ENCODE data around the gene CUL4A.
A peak's percentile ranks its signal among the peaks of the same experiment; 100 is the strongest.
"Not testable (repeated sequence)": the region's sequence is repeated elsewhere in the genome, so short reads cannot be mapped to it uniquely, and the experiment has no call there.

CUL4A gene

DNA sequence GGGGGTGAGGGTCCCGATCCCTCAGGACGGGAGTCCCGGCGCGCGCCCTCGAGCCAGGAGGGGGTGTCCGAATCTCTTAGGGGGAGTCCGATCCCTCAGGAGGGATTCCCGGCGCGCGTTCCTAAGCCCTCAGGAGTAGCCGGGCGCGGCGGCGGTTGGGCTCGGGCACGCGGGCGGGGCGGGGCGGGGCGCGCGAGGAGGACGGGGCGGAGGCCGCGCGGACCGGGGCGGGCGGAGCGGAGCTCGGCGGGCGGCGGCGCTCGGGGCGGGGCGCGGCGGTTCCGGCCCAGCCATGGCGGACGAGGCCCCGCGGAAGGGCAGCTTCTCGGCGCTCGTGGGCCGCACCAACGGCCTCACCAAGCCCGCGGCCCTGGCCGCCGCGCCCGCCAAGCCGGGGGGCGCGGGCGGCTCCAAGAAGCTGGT lies at the start of gene CUL4A:
TSS of gene CUL4A (plus strand) at position 278 of the 423 bp plus-strand sequence. CDS start at position 293, 15 bp downstream.
- Histone ChIP-seq H3K9ac (ENCODE audit: low read depth, low read length) (peak within 1 kb of the TSS; percentile 94), H3K4me1 (ENCODE audit: control insufficient read depth, insufficient read depth, low read length) (peaks cover 14% of the 10 kb centered on the region), H3K36me3 (ENCODE audit: control insufficient read depth, insufficient read depth, low read length) (peaks cover 8% of the 10 kb centered on the region), H3K9me3 (ENCODE audit: control insufficient read depth, insufficient read depth, low read length) (no peaks in the 10 kb centered on the region), H3K4me3 (ENCODE audit: low read depth, low read length) (peak within 1 kb of the TSS; percentile 92), H3K27me3 (ENCODE audit: control insufficient read depth, insufficient read depth, low read length) (no peaks in the 10 kb centered on the region)

DNA sequence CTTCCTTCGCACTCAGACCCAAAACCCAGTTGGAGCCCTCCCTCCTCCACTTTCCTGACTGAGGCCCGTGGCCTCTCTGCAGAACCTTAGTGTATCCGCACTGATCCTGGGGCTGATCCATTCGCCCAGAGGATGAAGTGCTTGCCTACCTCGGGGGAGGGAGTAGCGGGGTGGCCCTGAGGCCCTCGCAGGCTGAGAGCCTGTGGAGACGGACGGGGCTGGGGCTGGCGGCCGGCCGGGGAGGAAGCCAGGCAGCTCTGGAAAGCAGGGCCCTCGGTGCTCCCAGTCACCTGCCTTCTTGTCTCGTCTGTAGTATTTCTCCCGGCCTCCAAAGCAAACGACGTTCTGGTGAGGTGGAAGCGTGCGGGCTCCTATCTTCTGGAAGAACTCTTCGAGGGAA lies 49.7 kb upstream of the CUL4A start:
- H3K4me3 ChIP-seq (ENCODE audit: low read depth, low read length) = no peak overlapping the region
- H3K9ac ChIP-seq (ENCODE audit: low read depth, low read length) = no peak overlapping the region
- no peaks in the 10 kb centered on the region for H3K9me3 ChIP-seq (ENCODE audit: control insufficient read depth, insufficient read depth, low read length)
- no peaks in the 10 kb centered on the region for H3K27me3 ChIP-seq (ENCODE audit: control insufficient read depth, insufficient read depth, low read length)
- H3K4me1 ChIP-seq (ENCODE audit: control insufficient read depth, insufficient read depth, low read length) = peaks cover 6% of the 10 kb centered on the region
- H3K36me3 ChIP-seq (ENCODE audit: control insufficient read depth, insufficient read depth, low read length) = no peaks in the 10 kb centered on the region

DNA sequence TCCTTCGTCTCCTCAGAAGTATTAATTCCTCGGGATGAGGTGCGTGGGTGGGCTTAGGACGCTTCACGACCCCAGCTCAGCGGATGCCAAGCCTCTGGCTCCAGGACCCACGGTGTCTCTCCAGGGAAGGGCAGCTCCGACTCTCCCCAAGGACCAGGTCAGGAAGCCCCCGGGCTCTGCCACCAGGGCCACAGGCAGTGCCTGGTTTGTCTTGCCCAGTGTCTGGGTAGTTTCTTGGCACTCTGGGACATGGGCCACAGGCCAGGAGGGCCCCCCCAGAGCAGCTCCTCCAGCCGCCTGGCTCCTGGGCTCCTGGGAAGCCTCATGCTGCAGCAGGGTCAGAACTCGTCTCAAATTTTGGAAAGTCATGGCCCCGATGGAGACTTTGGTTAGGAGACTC lies 48.4 kb upstream of the CUL4A start:
- H3K9ac ChIP-seq (ENCODE audit: low read depth, low read length) = no peak overlapping the region
- peaks cover 5% of the 10 kb centered on the region for H3K4me1 ChIP-seq (ENCODE audit: control insufficient read depth, insufficient read depth, low read length)
- no peaks in the 10 kb centered on the region for H3K36me3 ChIP-seq (ENCODE audit: control insufficient read depth, insufficient read depth, low read length)
- no peak overlapping the region for H3K4me3 ChIP-seq (ENCODE audit: low read depth, low read length)
- no peaks in the 10 kb centered on the region for H3K9me3 ChIP-seq (ENCODE audit: control insufficient read depth, insufficient read depth, low read length)
- no peaks in the 10 kb centered on the region for H3K27me3 ChIP-seq (ENCODE audit: control insufficient read depth, insufficient read depth, low read length)

DNA sequence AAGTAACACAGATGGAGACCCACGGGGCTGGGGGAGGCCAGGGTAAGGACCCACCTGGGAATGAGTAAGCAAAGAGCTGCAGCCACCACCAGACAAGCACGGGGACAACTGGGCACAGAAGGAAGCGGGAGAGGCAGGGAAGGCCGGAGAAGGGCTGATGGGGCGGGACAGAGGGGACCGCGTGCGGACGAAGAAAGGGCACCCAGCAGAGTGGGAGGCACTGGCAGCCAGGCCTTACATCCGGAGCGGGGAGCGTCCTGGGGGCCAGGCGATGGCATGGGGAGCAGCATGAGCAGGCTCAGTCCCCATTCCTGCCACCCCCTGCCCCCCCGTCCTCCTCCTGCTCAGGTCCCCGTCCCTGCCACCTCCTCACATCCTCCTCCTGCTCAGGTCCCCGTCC lies 48.0 kb upstream of the CUL4A start:
- H3K27me3 ChIP-seq (ENCODE audit: control insufficient read depth, insufficient read depth, low read length) = no peaks in the 10 kb centered on the region
- no peak overlapping the region for H3K4me3 ChIP-seq (ENCODE audit: low read depth, low read length)
- H3K4me1 ChIP-seq (ENCODE audit: control insufficient read depth, insufficient read depth, low read length) = peaks cover 5% of the 10 kb centered on the region
- H3K9ac ChIP-seq (ENCODE audit: low read depth, low read length) = no peak overlapping the region
- H3K36me3 ChIP-seq (ENCODE audit: control insufficient read depth, insufficient read depth, low read length) = peaks cover under 1% of the 10 kb centered on the region
- H3K9me3 ChIP-seq (ENCODE audit: control insufficient read depth, insufficient read depth, low read length) = no peaks in the 10 kb centered on the region

DNA sequence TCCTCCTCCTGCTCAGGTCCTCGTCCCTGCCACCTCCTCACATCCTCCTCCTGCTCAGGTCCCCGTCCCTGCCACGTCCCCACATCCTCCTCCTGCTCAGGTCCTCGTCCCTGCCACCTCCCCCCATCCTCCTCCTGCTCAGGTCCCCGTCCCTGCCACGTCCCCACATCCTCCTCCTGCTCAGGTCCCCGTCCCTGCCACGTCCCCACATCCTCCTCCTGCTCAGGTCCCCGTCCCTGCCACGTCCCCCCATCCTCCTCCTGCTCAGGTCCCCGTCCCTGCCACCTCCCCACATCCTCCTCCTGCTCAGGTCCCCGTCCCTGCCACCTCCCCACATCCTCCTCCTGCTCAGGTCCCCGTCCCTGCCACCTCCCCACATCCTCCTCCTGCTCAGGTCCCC lies 47.4 kb upstream of the CUL4A start:
- H3K4me3 ChIP-seq (ENCODE audit: low read depth, low read length); H3K9ac ChIP-seq (ENCODE audit: low read depth, low read length); H3K36me3 ChIP-seq (ENCODE audit: control insufficient read depth, insufficient read depth, low read length); H3K9me3 ChIP-seq (ENCODE audit: control insufficient read depth, insufficient read depth, low read length); H3K27me3 ChIP-seq (ENCODE audit: control insufficient read depth, insufficient read depth, low read length); H3K4me1 ChIP-seq (ENCODE audit: control insufficient read depth, insufficient read depth, low read length): not testable (repeated sequence)

DNA sequence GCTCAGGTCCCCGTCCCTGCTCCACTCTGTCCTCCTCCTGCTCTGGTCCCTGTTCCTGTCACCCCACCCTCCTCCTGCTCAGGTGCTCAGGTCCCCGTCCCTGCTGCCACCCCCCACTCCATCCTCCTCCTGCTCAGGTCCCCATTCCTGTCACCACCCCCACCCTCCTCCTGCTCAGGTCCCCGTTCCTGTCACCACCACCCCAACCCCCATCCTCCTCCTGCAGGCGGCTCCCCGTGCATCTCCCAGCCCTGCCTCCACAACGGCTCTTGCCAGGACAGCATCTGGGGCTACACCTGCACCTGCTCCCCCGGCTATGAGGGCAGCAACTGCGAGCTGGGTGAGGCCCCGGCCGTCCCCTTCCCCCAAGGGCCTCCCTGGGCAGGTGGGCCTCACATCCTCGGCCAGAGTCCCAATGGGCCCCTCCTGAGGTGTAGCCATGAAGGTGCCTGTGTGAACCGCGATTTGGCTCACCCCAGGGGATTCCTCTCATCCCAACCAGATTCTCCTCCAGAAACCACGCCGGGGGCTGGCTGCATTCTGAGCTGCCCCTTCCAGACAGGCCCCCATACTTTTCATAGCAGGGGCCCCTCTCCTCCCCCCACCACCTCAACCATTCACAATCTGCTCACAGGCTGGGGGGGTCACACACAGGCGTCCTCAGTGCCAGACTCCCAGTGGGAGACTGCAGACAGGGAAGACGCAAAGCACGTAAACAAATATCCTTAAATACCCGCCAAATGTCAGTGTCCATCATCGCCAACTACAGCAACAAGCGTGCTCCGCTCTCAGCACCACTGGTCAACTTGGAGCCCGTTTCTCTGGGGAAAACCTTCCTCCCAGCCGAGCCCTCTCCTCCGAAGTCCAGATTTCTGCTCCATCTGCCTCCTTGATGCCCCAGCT lies 46.4 kb upstream of the CUL4A start:
- Histone ChIP-seq H3K9me3 (ENCODE audit: control insufficient read depth, insufficient read depth, low read length) (no peaks in the 10 kb centered on the region), H3K9ac (ENCODE audit: low read depth, low read length) (no peak overlapping the region), H3K27me3 (ENCODE audit: control insufficient read depth, insufficient read depth, low read length) (no peaks in the 10 kb centered on the region), H3K4me1 (ENCODE audit: control insufficient read depth, insufficient read depth, low read length) (peaks cover 5% of the 10 kb centered on the region), H3K4me3 (ENCODE audit: low read depth, low read length) (no peak overlapping the region), H3K36me3 (ENCODE audit: control insufficient read depth, insufficient read depth, low read length) (peaks cover 3% of the 10 kb centered on the region)

DNA sequence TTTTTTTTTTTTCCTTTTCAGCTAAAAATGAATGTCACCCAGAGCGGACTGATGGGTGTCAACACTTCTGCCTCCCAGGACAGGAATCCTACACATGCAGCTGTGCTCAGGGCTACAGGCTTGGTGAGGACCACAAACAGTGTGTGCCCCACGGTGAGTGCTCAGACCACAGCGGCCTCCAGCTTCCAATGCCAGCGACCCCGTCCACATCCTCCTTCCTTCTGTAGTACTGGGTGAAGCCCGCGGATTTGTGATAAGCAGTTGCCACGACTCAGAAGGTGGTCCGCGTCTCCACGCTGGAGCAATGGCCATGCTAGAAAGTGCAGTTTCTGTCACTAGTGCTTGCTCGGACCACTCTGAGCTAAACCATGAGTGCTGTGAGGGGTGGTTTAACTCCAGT lies 44.9 kb upstream of the CUL4A start:
- Histone ChIP-seq H3K27me3 (ENCODE audit: control insufficient read depth, insufficient read depth, low read length) (no peaks in the 10 kb centered on the region), H3K9ac (ENCODE audit: low read depth, low read length) (no peak overlapping the region), H3K4me1 (ENCODE audit: control insufficient read depth, insufficient read depth, low read length) (no peaks in the 10 kb centered on the region), H3K4me3 (ENCODE audit: low read depth, low read length) (no peak overlapping the region), H3K36me3 (ENCODE audit: control insufficient read depth, insufficient read depth, low read length) (peaks cover 10% of the 10 kb centered on the region), H3K9me3 (ENCODE audit: control insufficient read depth, insufficient read depth, low read length) (no peaks in the 10 kb centered on the region)

DNA sequence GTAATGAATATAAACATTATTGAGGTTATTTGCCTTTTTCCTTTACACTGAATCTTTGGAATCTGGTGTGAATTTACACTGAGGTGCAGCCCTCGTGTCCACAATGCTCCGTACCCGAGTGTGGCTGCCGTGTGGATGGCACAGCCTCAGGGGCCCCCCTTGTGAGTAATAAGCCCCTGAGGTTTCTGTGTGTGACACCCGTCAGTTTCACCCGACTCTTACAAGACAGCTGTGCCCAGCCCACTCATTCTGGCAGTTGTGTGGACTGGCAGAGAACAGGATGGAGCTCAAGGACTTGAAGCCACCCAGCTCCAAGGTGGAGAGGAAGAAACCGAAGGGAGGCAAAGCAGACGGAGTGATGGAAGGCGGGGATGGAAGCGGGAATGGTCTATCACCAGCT lies 43.1 kb upstream of the CUL4A start:
- peaks cover 4% of the 10 kb centered on the region for H3K4me1 ChIP-seq (ENCODE audit: control insufficient read depth, insufficient read depth, low read length)

DNA sequence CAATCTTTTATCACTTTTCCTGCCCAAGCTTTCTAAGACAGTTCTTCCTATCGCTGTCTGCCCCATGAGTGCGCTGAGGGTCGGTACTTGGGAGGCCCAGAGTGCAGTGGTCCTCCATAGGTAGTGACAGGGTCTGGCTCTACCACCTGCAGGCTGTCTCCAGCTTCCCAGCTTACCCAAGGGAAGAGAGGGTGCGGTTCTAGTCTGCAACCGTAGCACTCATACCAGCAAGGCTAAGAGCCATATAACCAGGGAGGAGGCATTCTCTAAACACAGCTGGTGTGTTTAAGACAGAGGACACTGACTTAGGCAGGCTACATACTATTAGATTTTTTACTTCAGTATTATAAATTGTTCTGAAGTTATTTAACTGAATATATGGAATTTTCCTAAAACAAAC lies 42.7 kb upstream of the CUL4A start:
- no peak overlapping the region for H3K9ac ChIP-seq (ENCODE audit: low read depth, low read length)
- peaks cover 14% of the 10 kb centered on the region for H3K36me3 ChIP-seq (ENCODE audit: control insufficient read depth, insufficient read depth, low read length)
- H3K27me3 ChIP-seq (ENCODE audit: control insufficient read depth, insufficient read depth, low read length) = no peaks in the 10 kb centered on the region
- peaks cover 4% of the 10 kb centered on the region for H3K4me1 ChIP-seq (ENCODE audit: control insufficient read depth, insufficient read depth, low read length)
- H3K4me3 ChIP-seq (ENCODE audit: low read depth, low read length) = no peak overlapping the region
- H3K9me3 ChIP-seq (ENCODE audit: control insufficient read depth, insufficient read depth, low read length) = no peaks in the 10 kb centered on the region

More for the DNA sequence above, 43.1 kb upstream of the CUL4A start:
- peaks cover 11% of the 10 kb centered on the region for H3K36me3 ChIP-seq (ENCODE audit: control insufficient read depth, insufficient read depth, low read length)
- H3K9me3 ChIP-seq (ENCODE audit: control insufficient read depth, insufficient read depth, low read length) = no peaks in the 10 kb centered on the region
- no peak overlapping the region for H3K4me3 ChIP-seq (ENCODE audit: low read depth, low read length)
- H3K27me3 ChIP-seq (ENCODE audit: control insufficient read depth, insufficient read depth, low read length) = no peaks in the 10 kb centered on the region
- H3K9ac ChIP-seq (ENCODE audit: low read depth, low read length) = no peak overlapping the region

DNA sequence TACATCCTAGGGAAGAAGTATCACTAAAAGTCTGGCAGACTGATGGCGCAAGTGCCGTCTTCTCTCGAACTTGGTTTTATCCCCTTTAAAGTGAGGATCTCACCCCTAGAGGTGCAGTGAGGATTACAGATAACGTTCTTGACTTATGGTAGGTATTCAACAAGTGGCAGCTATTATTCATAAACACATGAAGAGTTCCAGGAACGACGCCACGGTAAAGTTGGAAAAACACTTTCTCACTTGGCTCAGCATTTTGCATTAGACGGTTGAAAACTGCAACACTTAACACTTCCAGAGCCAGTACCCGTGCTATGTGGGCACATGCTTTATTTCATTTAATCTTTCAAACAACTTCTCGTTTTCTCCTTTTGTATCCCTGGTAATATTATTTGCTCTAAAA lies 42.3 kb upstream of the CUL4A start:
- H3K9me3 ChIP-seq (ENCODE audit: control insufficient read depth, insufficient read depth, low read length) = no peaks in the 10 kb centered on the region
- no peaks in the 10 kb centered on the region for H3K27me3 ChIP-seq (ENCODE audit: control insufficient read depth, insufficient read depth, low read length)
- H3K36me3 ChIP-seq (ENCODE audit: control insufficient read depth, insufficient read depth, low read length) = peaks cover 17% of the 10 kb centered on the region
- H3K4me3 ChIP-seq (ENCODE audit: low read depth, low read length) = no peak overlapping the region
- H3K9ac ChIP-seq (ENCODE audit: low read depth, low read length) = no peak overlapping the region
- H3K4me1 ChIP-seq (ENCODE audit: control insufficient read depth, insufficient read depth, low read length) = peaks cover 4% of the 10 kb centered on the region

DNA sequence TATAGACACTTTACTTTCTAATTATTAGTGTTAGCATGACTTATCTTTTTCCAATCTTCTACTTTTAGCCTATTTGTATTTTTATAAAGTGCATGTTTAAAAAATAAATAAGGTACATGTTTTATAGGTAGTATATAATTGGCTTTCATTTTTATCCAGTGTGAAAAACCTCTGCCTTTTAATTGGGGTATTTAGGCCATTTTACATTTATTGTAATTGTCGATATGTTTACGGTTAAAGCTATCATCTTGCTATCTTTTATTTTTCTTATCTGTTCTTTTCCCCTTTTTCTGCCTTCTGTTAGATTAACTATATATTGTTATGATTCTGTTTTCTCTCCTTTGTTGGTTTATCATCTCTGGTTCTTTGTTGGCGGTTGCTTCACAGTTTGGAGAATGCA lies 41.8 kb upstream of the CUL4A start:
- H3K9ac ChIP-seq (ENCODE audit: low read depth, low read length) = no peak overlapping the region
- no peak overlapping the region for H3K4me3 ChIP-seq (ENCODE audit: low read depth, low read length)
- no peaks in the 10 kb centered on the region for H3K9me3 ChIP-seq (ENCODE audit: control insufficient read depth, insufficient read depth, low read length)
- peaks cover 4% of the 10 kb centered on the region for H3K4me1 ChIP-seq (ENCODE audit: control insufficient read depth, insufficient read depth, low read length)
- H3K27me3 ChIP-seq (ENCODE audit: control insufficient read depth, insufficient read depth, low read length) = no peaks in the 10 kb centered on the region
- H3K36me3 ChIP-seq (ENCODE audit: control insufficient read depth, insufficient read depth, low read length) = peaks cover 17% of the 10 kb centered on the region

DNA sequence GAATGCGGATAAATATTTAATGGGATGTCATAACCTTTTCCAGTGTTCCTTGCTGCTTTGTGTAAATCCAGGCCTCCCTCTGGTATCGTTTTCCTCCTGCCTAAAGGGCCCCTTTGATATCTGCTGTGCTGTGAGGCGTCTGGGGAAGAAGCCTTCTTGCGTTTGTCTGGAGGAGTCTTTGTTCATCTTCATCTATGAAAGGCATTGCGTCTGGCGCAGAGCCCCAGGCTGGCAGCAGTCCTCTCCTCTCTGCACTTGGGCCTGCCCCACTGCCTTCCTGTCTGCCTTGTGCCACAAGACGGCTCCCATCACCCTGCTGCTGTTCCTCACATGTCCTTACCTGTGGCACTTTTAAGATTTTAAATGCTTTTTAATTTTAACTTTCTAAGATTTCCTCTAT lies 41.2 kb upstream of the CUL4A start:
- H3K4me3 ChIP-seq (ENCODE audit: low read depth, low read length) = no peak overlapping the region
- H3K27me3 ChIP-seq (ENCODE audit: control insufficient read depth, insufficient read depth, low read length) = no peaks in the 10 kb centered on the region
- H3K36me3 ChIP-seq (ENCODE audit: control insufficient read depth, insufficient read depth, low read length) = peaks cover 17% of the 10 kb centered on the region
- H3K9me3 ChIP-seq (ENCODE audit: control insufficient read depth, insufficient read depth, low read length) = no peaks in the 10 kb centered on the region
- peaks cover 4% of the 10 kb centered on the region for H3K4me1 ChIP-seq (ENCODE audit: control insufficient read depth, insufficient read depth, low read length)
- no peak overlapping the region for H3K9ac ChIP-seq (ENCODE audit: low read depth, low read length)

All from iPS-15b (cell line).